ENCODE results near the gene SATB2.

DNA sequence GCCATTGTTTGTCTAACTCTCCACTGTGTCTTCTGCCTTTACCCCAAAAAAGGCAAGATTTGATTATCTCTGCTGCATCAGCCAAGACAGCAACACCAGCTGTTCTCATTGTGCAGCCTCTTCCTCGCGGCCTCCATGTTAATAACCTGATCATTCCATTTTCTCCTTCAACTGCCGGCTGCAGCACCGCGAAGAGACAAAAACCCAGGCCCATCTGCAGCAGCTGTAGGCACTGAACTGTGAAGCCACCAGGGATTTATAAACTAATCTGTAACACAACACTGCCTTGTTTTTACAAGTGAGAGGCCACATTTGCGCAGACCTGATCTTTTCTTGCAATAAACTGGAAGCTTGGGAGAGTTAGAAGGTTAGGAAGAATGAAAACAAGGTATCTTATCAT lies 147.8 kb downstream of the SATB2 start:
- TF ChIP-seq, protein P1, sequence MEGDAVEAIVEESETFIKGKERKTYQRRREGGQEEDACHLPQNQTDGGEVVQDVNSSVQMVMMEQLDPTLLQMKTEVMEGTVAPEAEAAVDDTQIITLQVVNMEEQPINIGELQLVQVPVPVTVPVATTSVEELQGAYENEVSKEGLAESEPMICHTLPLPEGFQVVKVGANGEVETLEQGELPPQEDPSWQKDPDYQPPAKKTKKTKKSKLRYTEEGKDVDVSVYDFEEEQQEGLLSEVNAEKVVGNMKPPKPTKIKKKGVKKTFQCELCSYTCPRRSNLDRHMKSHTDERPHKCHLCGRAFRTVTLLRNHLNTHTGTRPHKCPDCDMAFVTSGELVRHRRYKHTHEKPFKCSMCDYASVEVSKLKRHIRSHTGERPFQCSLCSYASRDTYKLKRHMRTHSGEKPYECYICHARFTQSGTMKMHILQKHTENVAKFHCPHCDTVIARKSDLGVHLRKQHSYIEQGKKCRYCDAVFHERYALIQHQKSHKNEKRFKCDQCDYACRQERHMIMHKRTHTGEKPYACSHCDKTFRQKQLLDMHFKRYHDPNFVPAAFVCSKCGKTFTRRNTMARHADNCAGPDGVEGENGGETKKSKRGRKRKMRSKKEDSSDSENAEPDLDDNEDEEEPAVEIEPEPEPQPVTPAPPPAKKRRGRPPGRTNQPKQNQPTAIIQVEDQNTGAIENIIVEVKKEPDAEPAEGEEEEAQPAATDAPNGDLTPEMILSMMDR (conservative IDR thresholded peaks at IDR 0.05; ENCODE audit: low read depth, low read length), result no peak
- TF ChIP-seq EZH2 (IDR thresholded peaks at IDR 0.05; ENCODE audit: low read length, unreplicated experiment) (no peak), EZH2phosphoT487 (IDR thresholded peaks at IDR 0.05; ENCODE audit: borderline replicate concordance, low read length) (no peak)
